Peyer's patch (tissue), 4 donors: ENCODE measurements around the gene OR13J1. TPM values are rescaled to one million over a fixed set of nuclear protein-coding genes. Genes with fewer than 3 reads are reported as not detected.

Source experiments
- DNase-seq, 3 donors: peaks; one replicate each; pipeline ENCODE4 v3.0.0-alpha.2; 2017 to 2019
- H3K27ac ChIP-seq, 4 donors: fragments of 200-600 bp; sonication (generic); one replicate each; pipeline ENCODE4 v1.5.1; 2016 to 2019
- H3K27me3 ChIP-seq, 2 donors: fragments of 200-600 bp; sonication (generic); one replicate each; pipeline ENCODE4 v1.5.1; 2019
- H3K36me3 ChIP-seq, 3 donors: fragments of 200-600 bp; sonication (generic); one replicate each; pipeline ENCODE4 v1.5.1; 2016 to 2019
- H3K4me1 ChIP-seq, 4 donors: fragments of 200-600 bp; sonication (generic); one replicate each; pipeline ENCODE4 v1.5.1; 2016 to 2019
- H3K4me3 ChIP-seq, 4 donors: fragments of 200-600 bp; sonication (generic); 1 replicate in 3 of 4; 2 replicates in 1 of 4; pipeline ENCODE4 v1.5.1; 2016 to 2019; ENCODE audit warnings: mild to moderate bottlenecking in 1 of 4
- H3K9me3 ChIP-seq, 4 donors: fragments of 200-600 bp; sonication (generic); one replicate each; pipeline ENCODE4 v1.5.1; 2016 to 2019; ENCODE audit warnings: mild to moderate bottlenecking in 1 of 4
- CTCF ChIP-seq, 6 experiments: fragments of 450-650 bp in 4 of 6; fragments of 200-600 bp in 2 of 6; sonication (generic) in 1 of 6; IDR thresholded peaks; one replicate each; pipeline ENCODE4 v1.5.1; 2017 to 2019; ENCODE audit warnings: antibody characterized with exemption in 6 of 6, mild to moderate bottlenecking in 3 of 6, moderate library complexity in 1 of 6
- POLR2A ChIP-seq, 2 donors: fragments of 450-650 bp; IDR thresholded peaks; one replicate each; pipeline ENCODE4 v1.5.1; 2017; ENCODE audit warnings: antibody characterized with exemption in 2 of 2, mild to moderate bottlenecking in 2 of 2, moderate library complexity in 2 of 2
- total RNA-seq, 4 donors: library from RNA; depleted of rRNA; stranded (reverse); fragments of >200 nt; gene quantifications; one replicate each; pipeline ENCODE4 v1.1.0, GENCODE V29; 2016

The OR13J1 gene
- total RNA-seq, 4 donors from 2014 or later: not detected

- DNase-seq: no peak
- no peaks in the 10 kb centered on the region for H3K9me3 ChIP-seq
- no peaks in the 10 kb centered on the region for H3K27me3 ChIP-seq
- no peaks in the 10 kb centered on the region for H3K4me1 ChIP-seq
- TF ChIP-seq CTCF (IDR thresholded peaks at IDR 0.05) (no peak), POLR2A (IDR thresholded peaks at IDR 0.05) (no peak)
- no peak overlapping the region for H3K27ac ChIP-seq
- no peak overlapping the region for H3K4me3 ChIP-seq
- no peaks in the 10 kb centered on the region for H3K36me3 ChIP-seq
These were observed 16.0 kb downstream of the OR13J1 start for GRCh38 chr9:35854091-35854762.

GRCh38 chr9:35852876-35853865, 17.0 kb downstream of the OR13J1 start:
- Histone ChIP-seq H3K4me3 (no peak overlapping the region), H3K36me3 (no peaks in the 10 kb centered on the region), H3K27ac (no peak overlapping the region), H3K9me3 (no peaks in the 10 kb centered on the region), H3K4me1 (no peaks in the 10 kb centered on the region), H3K27me3 (no peaks in the 10 kb centered on the region)
- DNase-seq: no peak
- TF ChIP-seq CTCF (IDR thresholded peaks at IDR 0.05): no peak
- TF ChIP-seq POLR2A (IDR thresholded peaks at IDR 0.05): no peak

- H3K27ac ChIP-seq: no peak overlapping the region
- H3K4me1 ChIP-seq: no peaks in the 10 kb centered on the region
These were observed 17.9 kb downstream of the OR13J1 start for GRCh38 chr9:35852267-35852815.

GRCh38 chr9:35847792-35848572, 22.2 kb downstream of the OR13J1 start:
- H3K4me3 ChIP-seq: no peak overlapping the region
- TF ChIP-seq POLR2A (IDR thresholded peaks at IDR 0.05) (no peak), CTCF (IDR thresholded peaks at IDR 0.05) (no peak)
- peak overlapping the region in 3 of 4 donors; percentile 12 to 53 (median 38) for H3K27ac ChIP-seq
- peak in 1 of 3 donors; percentile 41 for DNase-seq
- peaks cover 0 to 23% (median 5%) of the 10 kb centered on the region in 4 donors for H3K4me1 ChIP-seq
- no peaks in the 10 kb centered on the region for H3K27me3 ChIP-seq
- no peaks in the 10 kb centered on the region for H3K9me3 ChIP-seq
- no peaks in the 10 kb centered on the region for H3K36me3 ChIP-seq

More at GRCh38 chr9:35852267-35852815, 17.9 kb downstream of the OR13J1 start:
- Histone ChIP-seq H3K27me3 (no peaks in the 10 kb centered on the region), H3K9me3 (no peaks in the 10 kb centered on the region), H3K36me3 (no peaks in the 10 kb centered on the region), H3K4me3 (no peak overlapping the region)
- TF ChIP-seq CTCF (IDR thresholded peaks at IDR 0.05) (no peak), POLR2A (IDR thresholded peaks at IDR 0.05) (no peak)
- no peak for DNase-seq
